GM12891 (cell line): ENCODE results near the gene PTPN4.

Experiments
- PAX5 ChIP-seq: IDR thresholded peaks from 2 replicates; pipeline ENCODE4 v1.6.1; 2011; ENCODE audit warnings: low read length, moderate library complexity, mild to moderate bottlenecking; ENCODE audit not compliant: insufficient read depth, severe bottlenecking
- POLR2A ChIP-seq: IDR thresholded peaks from 2 replicates; pipeline ENCODE4 v1.6.1; 2011; ENCODE audit warnings: low read depth, low read length, control low read depth
- POLR2AphosphoS5 ChIP-seq: IDR thresholded peaks from 2 replicates; pipeline ENCODE4 v1.6.1; 2011; ENCODE audit warnings: low read depth, low read length, control low read depth
- SPI1 ChIP-seq: IDR thresholded peaks from 2 replicates; pipeline ENCODE4 v1.6.1; 2011; ENCODE audit warnings: low read depth, low read length, control low read depth
- TAF1 ChIP-seq: IDR thresholded peaks from 2 replicates; pipeline ENCODE4 v1.6.1; 2011; ENCODE audit warnings: low read depth, low read length, control low read depth

DNA sequence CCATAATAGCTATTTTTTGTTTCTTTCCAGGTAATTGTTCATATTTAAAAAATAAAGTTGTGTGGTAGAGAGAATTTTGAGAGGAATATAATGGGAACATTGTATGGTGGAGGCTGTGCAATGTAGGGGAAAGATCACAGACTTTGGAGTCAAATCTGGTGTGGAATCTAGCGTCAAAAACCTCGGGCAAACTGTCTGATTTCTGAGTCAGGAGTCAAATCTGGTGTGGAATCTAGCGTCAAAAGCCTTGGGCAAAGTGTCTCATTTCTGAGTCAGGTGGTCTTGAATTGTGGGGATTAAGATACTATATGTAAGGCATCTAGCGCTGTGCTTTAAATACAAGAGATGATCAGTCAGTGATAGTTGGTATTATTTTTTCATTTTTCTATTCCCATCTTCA, 5.1 kb downstream of the PTPN4 start:
- TF ChIP-seq POLR2A, result no peak
- TF ChIP-seq POLR2AphosphoS5, result no peak
- no peak for TF ChIP-seq TAF1
- no peak for TF ChIP-seq PAX5
- no peak for TF ChIP-seq SPI1
